HG02885 (cell line): ENCODE measurements around the gene RIMS4.

ENCODE experiments used
- ATAC-seq: cut with Tn5 transposase; IDR thresholded peaks from one replicate; pipeline ENCODE4 v1.9.1; 2021; ENCODE audit warnings: mild to moderate bottlenecking; ENCODE audit not compliant: unreplicated experiment, poor library complexity

Gene RIMS4

GRCh38 chr20:44799691-44800090 lies 10.7 kb downstream of the RIMS4 start:
- ATAC-seq = no peak

GRCh38 chr20:44796758-44797457 lies 13.4 kb downstream of the RIMS4 start:
- no peak for ATAC-seq

DNA sequence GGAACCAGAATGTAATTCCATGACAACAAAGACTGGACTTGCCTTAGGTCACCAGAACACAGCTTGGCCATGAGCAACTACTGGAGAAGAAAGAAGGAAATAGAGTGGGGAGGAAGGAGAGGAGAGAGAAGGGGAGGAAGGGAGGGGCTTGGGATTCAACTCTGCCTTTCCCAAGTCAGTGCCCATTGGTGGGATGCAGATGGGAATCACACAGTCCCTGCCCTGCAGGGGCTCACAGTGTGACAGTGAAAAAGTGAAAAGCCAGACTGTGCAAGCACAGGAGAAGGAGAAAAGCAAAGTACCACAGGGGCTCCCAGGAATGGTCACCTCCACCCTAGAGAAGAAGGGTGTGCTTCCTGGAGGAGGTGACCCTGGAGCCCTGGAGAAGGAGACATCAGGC lies 14.0 kb downstream of the RIMS4 start:
- ATAC-seq = no peak

GRCh38 chr20:44795836-44796235 lies 14.5 kb downstream of the RIMS4 start:
- ATAC-seq = no peak

GRCh38 chr20:44792796-44793195 lies 17.6 kb downstream of the RIMS4 start:
- no peak for ATAC-seq

- no peak for ATAC-seq
These were observed 19.5 kb downstream of the RIMS4 start for GRCh38 chr20:44790638-44791393.

GRCh38 chr20:44788706-44789456 lies 21.5 kb downstream of the RIMS4 start:
- no peak for ATAC-seq

GRCh38 chr20:44787299-44787698 lies 23.0 kb downstream of the RIMS4 start:
- ATAC-seq = no peak

GRCh38 chr20:44785768-44786167 lies 24.6 kb downstream of the RIMS4 start:
- ATAC-seq = no peak

DNA sequence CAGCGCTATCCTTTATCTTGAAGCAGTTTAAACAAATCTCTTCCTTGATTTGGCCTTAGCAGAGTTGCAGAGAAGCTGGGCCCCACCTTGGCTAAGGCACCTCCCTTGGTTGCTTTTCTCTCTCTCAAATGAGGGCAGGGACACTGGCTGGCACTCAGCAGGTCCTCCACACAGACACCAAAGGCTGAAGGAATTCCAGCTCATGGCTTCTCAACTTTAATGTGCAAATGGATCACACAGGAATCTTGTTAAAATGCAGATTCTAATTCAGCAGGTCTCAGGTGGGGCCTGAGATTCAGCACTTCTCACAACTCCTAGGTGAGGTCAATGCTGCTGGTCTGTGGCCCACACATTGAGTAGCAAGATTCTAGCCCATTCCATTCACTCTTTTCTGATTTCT lies 25.7 kb downstream of the RIMS4 start:
- no peak for ATAC-seq

GRCh38 chr20:44781791-44782190 lies 28.6 kb downstream of the RIMS4 start:
- ATAC-seq = no peak

DNA sequence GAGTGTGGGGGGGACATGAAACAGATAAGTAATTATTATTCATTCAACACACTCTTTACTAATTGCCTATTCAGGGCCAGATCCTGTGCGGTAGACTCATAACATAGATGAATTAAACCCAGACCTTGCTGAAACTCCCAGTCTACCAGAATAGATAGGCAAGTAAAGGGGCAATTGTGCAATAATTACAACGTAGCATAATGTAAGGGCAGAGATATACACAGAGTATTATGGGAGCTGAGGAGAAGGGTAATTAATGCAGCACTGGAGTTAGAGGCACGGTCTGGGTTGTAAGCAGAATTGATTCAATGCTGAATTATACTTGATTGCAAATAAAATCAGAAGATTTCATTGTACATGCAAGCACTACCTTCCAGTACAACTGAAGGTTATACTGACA lies 29.2 kb downstream of the RIMS4 start:
- no peak for ATAC-seq

- no peak for ATAC-seq
These were observed 30.1 kb downstream of the RIMS4 start for GRCh38 chr20:44780226-44780625.

DNA sequence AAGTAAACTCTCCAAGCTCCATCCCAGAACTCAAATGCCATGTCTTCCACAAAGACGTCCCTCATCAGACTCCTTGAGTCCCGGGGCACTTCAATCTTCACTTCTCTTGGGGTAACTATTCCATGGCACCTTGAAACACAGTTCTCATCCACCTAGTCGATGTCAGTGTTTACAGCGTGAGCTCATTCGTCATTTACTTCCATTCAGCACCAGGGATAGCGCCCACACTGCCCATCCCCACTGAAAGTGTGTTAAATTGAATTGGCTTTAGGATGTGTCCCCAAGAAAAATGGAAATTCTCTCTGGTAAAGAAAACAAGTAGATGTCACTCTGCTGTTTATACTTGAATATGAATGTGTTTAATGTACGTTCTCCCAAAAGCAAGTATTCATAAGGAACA lies 33.4 kb downstream of the RIMS4 start:
- ATAC-seq = no peak

- no peak for ATAC-seq
These were observed 37.1 kb downstream of the RIMS4 start for GRCh38 chr20:44773070-44773829.

DNA sequence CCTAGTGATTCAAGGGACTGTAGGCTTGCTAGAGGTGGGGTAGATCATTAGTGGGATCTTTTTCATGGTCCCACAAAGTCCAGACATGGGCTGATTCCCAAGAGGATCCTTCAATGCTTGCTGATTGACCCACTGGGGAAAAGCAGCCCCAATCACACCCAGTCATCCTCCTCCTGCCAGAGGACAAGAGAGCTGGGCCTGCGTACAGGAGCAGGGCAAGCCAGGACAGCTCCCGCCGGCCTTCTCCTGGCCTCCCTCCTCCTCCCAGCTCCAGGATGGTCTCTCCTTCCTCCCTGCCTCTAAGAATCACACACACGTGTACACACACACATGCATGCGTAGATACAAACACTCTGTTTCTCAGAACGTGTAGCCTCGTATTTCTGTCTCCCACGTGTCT lies 37.7 kb downstream of the RIMS4 start:
- ATAC-seq = no peak

- ATAC-seq = no peak
These were observed 39.2 kb downstream of the RIMS4 start for GRCh38 chr20:44771172-44771535.

GRCh38 chr20:44770484-44771171 lies 39.7 kb downstream of the RIMS4 start:
- ATAC-seq = no peak

- ATAC-seq = no peak
These were observed 40.9 kb downstream of the RIMS4 start for GRCh38 chr20:44769481-44769863.

GRCh38 chr20:44768854-44769480 lies 41.4 kb downstream of the RIMS4 start:
- ATAC-seq = no peak
